Measurements from ENCODE around the gene TRABD2B.

TRABD2B gene

GRCh38 chr1:47840393-47841190 is 156.6 kb downstream of the TRABD2B start:
- H2BK5ac ChIP-seq (ENCODE audit: low read depth, low read length, poor library complexity, severe bottlenecking): no peak overlapping the region
- no peaks in the 10 kb centered on the region for H3K4me1 ChIP-seq (ENCODE audit: control insufficient read depth, insufficient read depth, low read depth, low read length)
- H3K9me3 ChIP-seq (ENCODE audit: control insufficient read depth, low read length): peaks cover 8% of the 10 kb centered on the region
- no peak overlapping the region for H2AFZ ChIP-seq (ENCODE audit: low read depth, low read length)
- no peaks in the 10 kb centered on the region for H3K36me3 ChIP-seq (ENCODE audit: control insufficient read depth in 1 of 2, insufficient read depth in 2 of 2, low read depth in 1 of 2, low read length in 2 of 2)
- no peak overlapping the region for H3K4me3 ChIP-seq (ENCODE audit: insufficient read depth in 1 of 2, low read depth in 1 of 2, low read length in 2 of 2)
- no peak overlapping the region for H3K4me2 ChIP-seq (ENCODE audit: low read length, poor library complexity, severe bottlenecking)
- no peak overlapping the region for H2BK120ac ChIP-seq (ENCODE audit: low read depth, low read length)
- no peak overlapping the region for H3K18ac ChIP-seq (ENCODE audit: low read depth in 1 of 2, low read length in 2 of 2)
- H4K8ac ChIP-seq (ENCODE audit: low read length): no peak overlapping the region
- no peak overlapping the region for H3K14ac ChIP-seq (ENCODE audit: low read length in 2 of 2)
- no peak overlapping the region for H3K23ac ChIP-seq (ENCODE audit: low read length in 2 of 2)
- no peak for DNase-seq
- H3K4ac ChIP-seq (ENCODE audit: low read depth in 1 of 2, low read length in 2 of 2): no peak overlapping the region
- no peak overlapping the region for H3K9ac ChIP-seq (ENCODE audit: low read length)
- no peak overlapping the region for H4K91ac ChIP-seq (ENCODE audit: low read length)
- H2BK15ac ChIP-seq (ENCODE audit: low read depth, poor library complexity, severe bottlenecking): no peak overlapping the region
- H2AK5ac ChIP-seq (ENCODE audit: low read length, severe bottlenecking): no peak overlapping the region
- H3K27ac ChIP-seq (ENCODE audit: low read length, poor library complexity, severe bottlenecking): no peak overlapping the region
- no peaks in the 10 kb centered on the region for H3K79me1 ChIP-seq (replicated peaks; ENCODE audit: low read length, poor library complexity, severe bottlenecking)
- H2BK12ac ChIP-seq (ENCODE audit: low read length in 2 of 2): no peak overlapping the region
- H3K27me3 ChIP-seq (ENCODE audit: control insufficient read depth in 1 of 2, insufficient read depth in 1 of 2, low read length in 2 of 2): peaks cover 5 to 8% of the 10 kb centered on the region in 2 experiments
- 56% methylated on average over 4 of the region's 4 CpGs for WGBS

- H2BK120ac ChIP-seq (ENCODE audit: low read depth, low read length): no peak overlapping the region
- H2BK15ac ChIP-seq (ENCODE audit: low read depth, poor library complexity, severe bottlenecking): no peak overlapping the region
- H3K9me3 ChIP-seq (ENCODE audit: control insufficient read depth, low read length): peaks cover 13% of the 10 kb centered on the region
- H2BK5ac ChIP-seq (ENCODE audit: low read depth, low read length, poor library complexity, severe bottlenecking): no peak overlapping the region
- no peaks in the 10 kb centered on the region for H3K79me1 ChIP-seq (replicated peaks; ENCODE audit: low read length, poor library complexity, severe bottlenecking)
- H3K14ac ChIP-seq (ENCODE audit: low read length in 2 of 2): no peak overlapping the region
- peaks cover 5 to 8% of the 10 kb centered on the region in 2 experiments for H3K27me3 ChIP-seq (ENCODE audit: control insufficient read depth in 1 of 2, insufficient read depth in 1 of 2, low read length in 2 of 2)
- H3K27ac ChIP-seq (ENCODE audit: low read length, poor library complexity, severe bottlenecking): no peak overlapping the region
- H4K8ac ChIP-seq (ENCODE audit: low read length): no peak overlapping the region
- H3K4ac ChIP-seq (ENCODE audit: low read depth in 1 of 2, low read length in 2 of 2): no peak overlapping the region
- H3K4me2 ChIP-seq (ENCODE audit: low read length, poor library complexity, severe bottlenecking): no peak overlapping the region
- H2AK5ac ChIP-seq (ENCODE audit: low read length, severe bottlenecking): no peak overlapping the region
- H3K9ac ChIP-seq (ENCODE audit: low read length): no peak overlapping the region
- no peak overlapping the region for H3K4me3 ChIP-seq (ENCODE audit: insufficient read depth in 1 of 2, low read depth in 1 of 2, low read length in 2 of 2)
- H3K4me1 ChIP-seq (ENCODE audit: control insufficient read depth, insufficient read depth, low read depth, low read length): no peaks in the 10 kb centered on the region
- no peak overlapping the region for H2AFZ ChIP-seq (ENCODE audit: low read depth, low read length)
- no peak overlapping the region for H3K23ac ChIP-seq (ENCODE audit: low read length in 2 of 2)
- no peak overlapping the region for H3K18ac ChIP-seq (ENCODE audit: low read depth in 1 of 2, low read length in 2 of 2)
- no peaks in the 10 kb centered on the region for H3K36me3 ChIP-seq (ENCODE audit: control insufficient read depth in 1 of 2, insufficient read depth in 2 of 2, low read depth in 1 of 2, low read length in 2 of 2)
- no peak overlapping the region for H4K91ac ChIP-seq (ENCODE audit: low read length)
- no peak for DNase-seq
- WGBS: 77% methylated on average over 4 of the region's 4 CpGs
- H2BK12ac ChIP-seq (ENCODE audit: low read length in 2 of 2): no peak overlapping the region
Observed at GRCh38 chr1:47839433-47839760, 157.8 kb downstream of the TRABD2B start.

GRCh38 chr1:47838562-47839432 is 158.4 kb downstream of the TRABD2B start:
- Histone ChIP-seq H3K18ac (ENCODE audit: low read depth in 1 of 2, low read length in 2 of 2) (no peak overlapping the region), H3K79me1 (replicated peaks; ENCODE audit: low read length, poor library complexity, severe bottlenecking) (no peaks in the 10 kb centered on the region), H3K14ac (ENCODE audit: low read length in 2 of 2) (no peak overlapping the region), H3K36me3 (ENCODE audit: control insufficient read depth in 1 of 2, insufficient read depth in 2 of 2, low read depth in 1 of 2, low read length in 2 of 2) (no peaks in the 10 kb centered on the region), H2BK12ac (ENCODE audit: low read length in 2 of 2) (no peak overlapping the region), H3K23ac (ENCODE audit: low read length in 2 of 2) (no peak overlapping the region), H2AK5ac (ENCODE audit: low read length, severe bottlenecking) (no peak overlapping the region), H3K4me2 (ENCODE audit: low read length, poor library complexity, severe bottlenecking) (no peak overlapping the region), H3K9ac (ENCODE audit: low read length) (no peak overlapping the region), H4K8ac (ENCODE audit: low read length) (no peak overlapping the region), H4K91ac (ENCODE audit: low read length) (no peak overlapping the region), H2AFZ (ENCODE audit: low read depth, low read length) (no peak overlapping the region), H2BK15ac (ENCODE audit: low read depth, poor library complexity, severe bottlenecking) (no peak overlapping the region), H3K9me3 (ENCODE audit: control insufficient read depth, low read length) (peaks cover 16% of the 10 kb centered on the region), H2BK120ac (ENCODE audit: low read depth, low read length) (no peak overlapping the region), H3K4me1 (ENCODE audit: control insufficient read depth, insufficient read depth, low read depth, low read length) (no peaks in the 10 kb centered on the region), H3K27me3 (ENCODE audit: control insufficient read depth in 1 of 2, insufficient read depth in 1 of 2, low read length in 2 of 2) (peaks cover 5 to 8% of the 10 kb centered on the region in 2 experiments), H3K4ac (ENCODE audit: low read depth in 1 of 2, low read length in 2 of 2) (no peak overlapping the region), H3K4me3 (ENCODE audit: insufficient read depth in 1 of 2, low read depth in 1 of 2, low read length in 2 of 2) (no peak overlapping the region), H2BK5ac (ENCODE audit: low read depth, low read length, poor library complexity, severe bottlenecking) (no peak overlapping the region), H3K27ac (ENCODE audit: low read length, poor library complexity, severe bottlenecking) (no peak overlapping the region)
- WGBS: 79% methylated on average over 16 of the region's 16 CpGs
- DNase-seq: no peak

- 61% methylated on average over 5 of the region's 5 CpGs for WGBS
Observed at GRCh38 chr1:47837866-47838561, 159.2 kb downstream of the TRABD2B start.

More at GRCh38 chr1:47837866-47838561, 159.2 kb downstream of the TRABD2B start:
- Histone ChIP-seq H3K79me1 (replicated peaks; ENCODE audit: low read length, poor library complexity, severe bottlenecking) (no peaks in the 10 kb centered on the region), H3K36me3 (ENCODE audit: control insufficient read depth in 1 of 2, insufficient read depth in 2 of 2, low read depth in 1 of 2, low read length in 2 of 2) (no peaks in the 10 kb centered on the region), H3K4me2 (ENCODE audit: low read length, poor library complexity, severe bottlenecking) (no peak overlapping the region), H3K4me3 (ENCODE audit: insufficient read depth in 1 of 2, low read depth in 1 of 2, low read length in 2 of 2) (no peak overlapping the region), H3K18ac (ENCODE audit: low read depth in 1 of 2, low read length in 2 of 2) (no peak overlapping the region), H3K9ac (ENCODE audit: low read length) (no peak overlapping the region), H4K8ac (ENCODE audit: low read length) (no peak overlapping the region), H3K27me3 (ENCODE audit: control insufficient read depth in 1 of 2, insufficient read depth in 1 of 2, low read length in 2 of 2) (peaks cover 1 to 2% of the 10 kb centered on the region in 2 experiments), H4K91ac (ENCODE audit: low read length) (no peak overlapping the region), H3K14ac (ENCODE audit: low read length in 2 of 2) (no peak overlapping the region), H3K4me1 (ENCODE audit: control insufficient read depth, insufficient read depth, low read depth, low read length) (no peaks in the 10 kb centered on the region), H3K9me3 (ENCODE audit: control insufficient read depth, low read length) (peaks cover 16% of the 10 kb centered on the region), H2BK15ac (ENCODE audit: low read depth, poor library complexity, severe bottlenecking) (no peak overlapping the region), H3K4ac (ENCODE audit: low read depth in 1 of 2, low read length in 2 of 2) (no peak overlapping the region), H2AFZ (ENCODE audit: low read depth, low read length) (no peak overlapping the region), H2BK12ac (ENCODE audit: low read length in 2 of 2) (no peak overlapping the region), H3K27ac (ENCODE audit: low read length, poor library complexity, severe bottlenecking) (no peak overlapping the region), H2AK5ac (ENCODE audit: low read length, severe bottlenecking) (no peak overlapping the region), H2BK5ac (ENCODE audit: low read depth, low read length, poor library complexity, severe bottlenecking) (no peak overlapping the region), H2BK120ac (ENCODE audit: low read depth, low read length) (no peak overlapping the region), H3K23ac (ENCODE audit: low read length in 2 of 2) (no peak overlapping the region)
- no peak for DNase-seq
